ENCODE measurements around the gene NCK1.
"Not testable (repeated sequence)": the region's sequence is repeated elsewhere in the genome, so short reads cannot be mapped to it uniquely, and the experiment has no call there.

Gene NCK1

DNA sequence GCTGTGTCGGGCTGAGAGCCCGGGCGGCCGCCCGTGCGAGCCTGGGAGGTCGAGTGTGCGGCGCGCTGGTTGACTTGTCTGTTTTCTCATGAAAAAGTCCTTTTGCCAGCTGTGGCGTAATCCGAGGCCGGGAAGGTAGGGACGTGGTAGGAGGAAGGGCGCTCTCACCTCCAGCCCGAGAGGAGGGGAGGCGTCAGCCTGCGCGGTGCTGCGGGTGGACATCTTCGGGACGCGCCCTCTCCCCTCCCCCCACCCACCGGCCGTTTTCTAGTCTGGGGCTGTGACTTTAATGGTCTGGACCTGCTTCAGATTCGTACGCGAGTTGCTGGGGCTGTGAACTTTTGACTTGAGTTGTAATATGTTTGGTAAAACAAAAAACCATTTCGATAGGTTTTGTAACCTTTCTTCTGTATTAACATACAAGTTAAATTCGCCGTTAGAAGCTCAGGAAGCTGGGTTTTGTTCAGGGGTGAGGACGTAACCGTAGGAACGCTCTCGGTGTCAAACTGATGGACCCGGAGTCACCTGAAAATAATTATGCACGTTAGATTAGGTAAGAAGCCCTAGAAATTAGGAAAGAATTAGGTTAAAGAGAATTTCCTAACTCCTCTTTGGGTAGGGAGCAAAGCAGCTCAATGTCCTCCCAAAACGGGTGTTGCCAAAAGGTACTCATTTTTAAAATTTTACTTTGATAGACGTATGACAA is 762 bp downstream of the NCK1 start:
- TF ChIP-seq BACH2 (CRISPR knock-in tag; IDR thresholded peaks at IDR 0.05; ENCODE audit: borderline replicate concordance), result no peak
- TF ChIP-seq ZC3H10 (CRISPR knock-in tag; IDR thresholded peaks at IDR 0.05), result no peak
- TF ChIP-seq RARB (CRISPR knock-in tag; IDR thresholded peaks at IDR 0.05), result no peak
- TF ChIP-seq TOX (CRISPR knock-in tag; IDR thresholded peaks at IDR 0.05; ENCODE audit: borderline replicate concordance), result no peak
- TF ChIP-seq ARNTL (CRISPR knock-in tag; IDR thresholded peaks at IDR 0.05; ENCODE audit: borderline replicate concordance, low read depth), result no peak
- TF ChIP-seq ESRRG (CRISPR knock-in tag; IDR thresholded peaks at IDR 0.05), result no peak
- no peak for TF ChIP-seq GLIS3 (CRISPR knock-in tag; IDR thresholded peaks at IDR 0.05)
- no peak for TF ChIP-seq CSDC2 (CRISPR knock-in tag; IDR thresholded peaks at IDR 0.05)
- TF ChIP-seq OSR1 (CRISPR knock-in tag; IDR thresholded peaks at IDR 0.05), result no peak

DNA sequence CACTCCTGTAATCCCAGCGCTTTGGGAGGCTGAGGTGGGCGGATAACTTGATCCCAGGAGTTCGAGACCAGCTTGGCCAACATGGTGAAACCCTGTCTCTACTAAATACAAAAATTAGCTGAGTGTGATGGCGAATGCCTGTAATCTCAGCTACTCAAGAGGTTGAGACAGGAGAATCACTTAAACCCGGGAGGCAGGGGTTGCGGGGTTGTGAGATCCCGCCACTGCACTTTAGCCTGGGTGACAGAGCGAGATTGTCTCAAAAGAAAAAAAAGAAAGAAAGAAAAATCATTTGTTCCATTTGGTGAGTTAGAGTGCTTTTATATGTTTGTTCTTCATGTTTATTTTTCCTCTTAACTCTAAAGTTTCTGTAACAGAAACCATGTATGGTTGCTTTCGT is 7.3 kb downstream of the NCK1 start:
- no peak for ATAC-seq
- TF ChIP-seq BACH2 (CRISPR knock-in tag; IDR thresholded peaks at IDR 0.05; ENCODE audit: borderline replicate concordance), result no peak
- TF ChIP-seq SNAI2 (CRISPR knock-in tag; IDR thresholded peaks at IDR 0.05), result no peak
- TF ChIP-seq, protein P1, sequence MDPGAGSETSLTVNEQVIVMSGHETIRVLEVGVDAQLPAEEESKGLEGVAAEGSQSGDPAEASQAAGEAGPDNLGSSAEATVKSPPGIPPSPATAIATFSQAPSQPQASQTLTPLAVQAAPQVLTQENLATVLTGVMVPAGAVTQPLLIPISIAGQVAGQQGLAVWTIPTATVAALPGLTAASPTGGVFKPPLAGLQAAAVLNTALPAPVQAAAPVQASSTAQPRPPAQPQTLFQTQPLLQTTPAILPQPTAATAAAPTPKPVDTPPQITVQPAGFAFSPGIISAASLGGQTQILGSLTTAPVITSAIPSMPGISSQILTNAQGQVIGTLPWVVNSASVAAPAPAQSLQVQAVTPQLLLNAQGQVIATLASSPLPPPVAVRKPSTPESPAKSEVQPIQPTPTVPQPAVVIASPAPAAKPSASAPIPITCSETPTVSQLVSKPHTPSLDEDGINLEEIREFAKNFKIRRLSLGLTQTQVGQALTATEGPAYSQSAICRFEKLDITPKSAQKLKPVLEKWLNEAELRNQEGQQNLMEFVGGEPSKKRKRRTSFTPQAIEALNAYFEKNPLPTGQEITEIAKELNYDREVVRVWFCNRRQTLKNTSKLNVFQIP (CRISPR knock-in tag; IDR thresholded peaks at IDR 0.05; ENCODE audit: borderline replicate concordance, low read depth), result no peak
- TF ChIP-seq, protein P2, sequence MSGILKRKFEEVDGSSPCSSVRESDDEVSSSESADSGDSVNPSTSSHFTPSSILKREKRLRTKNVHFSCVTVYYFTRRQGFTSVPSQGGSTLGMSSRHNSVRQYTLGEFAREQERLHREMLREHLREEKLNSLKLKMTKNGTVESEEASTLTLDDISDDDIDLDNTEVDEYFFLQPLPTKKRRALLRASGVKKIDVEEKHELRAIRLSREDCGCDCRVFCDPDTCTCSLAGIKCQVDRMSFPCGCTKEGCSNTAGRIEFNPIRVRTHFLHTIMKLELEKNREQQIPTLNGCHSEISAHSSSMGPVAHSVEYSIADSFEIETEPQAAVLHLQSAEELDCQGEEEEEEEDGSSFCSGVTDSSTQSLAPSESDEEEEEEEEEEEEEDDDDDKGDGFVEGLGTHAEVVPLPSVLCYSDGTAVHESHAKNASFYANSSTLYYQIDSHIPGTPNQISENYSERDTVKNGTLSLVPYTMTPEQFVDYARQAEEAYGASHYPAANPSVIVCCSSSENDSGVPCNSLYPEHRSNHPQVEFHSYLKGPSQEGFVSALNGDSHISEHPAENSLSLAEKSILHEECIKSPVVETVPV (CRISPR knock-in tag; IDR thresholded peaks at IDR 0.05), result no peak
- TF ChIP-seq ISL1 (CRISPR knock-in tag; IDR thresholded peaks at IDR 0.05), result no peak
- no peak for TF ChIP-seq TOX (CRISPR knock-in tag; IDR thresholded peaks at IDR 0.05; ENCODE audit: borderline replicate concordance)
- no peak for TF ChIP-seq ZNF8 (CRISPR knock-in tag; IDR thresholded peaks at IDR 0.05)
- TF ChIP-seq TCF4 (CRISPR knock-in tag; IDR thresholded peaks at IDR 0.05; ENCODE audit: borderline replicate concordance), result no peak
- no peak for TF ChIP-seq OSR1 (CRISPR knock-in tag; IDR thresholded peaks at IDR 0.05)
- no peak for TF ChIP-seq ESRRG (CRISPR knock-in tag; IDR thresholded peaks at IDR 0.05)
- no peak for TF ChIP-seq ZFP3 (CRISPR knock-in tag; IDR thresholded peaks at IDR 0.05)
- TF ChIP-seq, protein P3, sequence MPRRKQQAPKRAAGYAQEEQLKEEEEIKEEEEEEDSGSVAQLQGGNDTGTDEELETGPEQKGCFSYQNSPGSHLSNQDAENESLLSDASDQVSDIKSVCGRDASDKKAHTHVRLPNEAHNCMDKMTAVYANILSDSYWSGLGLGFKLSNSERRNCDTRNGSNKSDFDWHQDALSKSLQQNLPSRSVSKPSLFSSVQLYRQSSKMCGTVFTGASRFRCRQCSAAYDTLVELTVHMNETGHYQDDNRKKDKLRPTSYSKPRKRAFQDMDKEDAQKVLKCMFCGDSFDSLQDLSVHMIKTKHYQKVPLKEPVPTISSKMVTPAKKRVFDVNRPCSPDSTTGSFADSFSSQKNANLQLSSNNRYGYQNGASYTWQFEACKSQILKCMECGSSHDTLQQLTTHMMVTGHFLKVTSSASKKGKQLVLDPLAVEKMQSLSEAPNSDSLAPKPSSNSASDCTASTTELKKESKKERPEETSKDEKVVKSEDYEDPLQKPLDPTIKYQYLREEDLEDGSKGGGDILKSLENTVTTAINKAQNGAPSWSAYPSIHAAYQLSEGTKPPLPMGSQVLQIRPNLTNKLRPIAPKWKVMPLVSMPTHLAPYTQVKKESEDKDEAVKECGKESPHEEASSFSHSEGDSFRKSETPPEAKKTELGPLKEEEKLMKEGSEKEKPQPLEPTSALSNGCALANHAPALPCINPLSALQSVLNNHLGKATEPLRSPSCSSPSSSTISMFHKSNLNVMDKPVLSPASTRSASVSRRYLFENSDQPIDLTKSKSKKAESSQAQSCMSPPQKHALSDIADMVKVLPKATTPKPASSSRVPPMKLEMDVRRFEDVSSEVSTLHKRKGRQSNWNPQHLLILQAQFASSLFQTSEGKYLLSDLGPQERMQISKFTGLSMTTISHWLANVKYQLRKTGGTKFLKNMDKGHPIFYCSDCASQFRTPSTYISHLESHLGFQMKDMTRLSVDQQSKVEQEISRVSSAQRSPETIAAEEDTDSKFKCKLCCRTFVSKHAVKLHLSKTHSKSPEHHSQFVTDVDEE (CRISPR knock-in tag; IDR thresholded peaks at IDR 0.05), result no peak

More for the DNA sequence above, 762 bp downstream of the NCK1 start:
- peak; percentile 48 for ATAC-seq

DNA sequence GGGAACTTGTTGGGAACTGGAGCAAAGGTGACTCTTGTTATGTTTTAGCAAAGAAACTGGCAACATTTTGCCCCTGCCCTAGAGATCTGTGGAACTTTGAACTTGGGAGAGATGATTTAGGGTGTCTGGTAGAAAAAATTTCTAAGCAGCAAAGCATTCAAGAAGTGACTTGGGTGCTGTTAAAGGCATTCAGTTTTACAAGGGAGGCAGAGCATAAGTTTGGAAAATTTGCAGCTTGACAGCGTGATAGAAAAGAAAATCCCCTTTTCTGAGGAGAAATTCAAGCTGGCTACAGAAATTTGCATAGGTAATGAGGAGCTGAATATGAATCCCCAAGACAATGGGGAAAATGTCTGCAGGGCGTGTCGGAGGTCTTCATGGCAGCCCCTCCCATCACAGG is 10.2 kb downstream of the NCK1 start:
- ATAC-seq, result not testable (repeated sequence)

DNA sequence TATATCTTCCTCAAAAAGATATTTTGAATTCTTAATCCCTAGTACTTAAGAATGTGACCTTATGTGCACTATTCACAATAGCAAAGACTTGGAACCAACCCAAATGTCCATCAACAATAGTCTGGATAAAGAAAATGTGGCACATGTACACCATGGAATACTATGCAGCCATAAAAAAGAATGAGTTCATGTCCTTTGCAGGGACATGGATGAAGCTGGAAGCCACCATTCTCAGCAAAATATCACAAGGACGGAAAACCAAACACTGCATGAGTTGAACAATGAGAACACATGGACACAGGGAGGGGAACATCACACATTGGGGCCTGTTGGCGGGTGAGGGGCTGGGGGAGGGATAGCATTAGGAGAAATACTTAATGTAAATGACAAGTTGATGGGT is 17.5 kb downstream of the NCK1 start:
- not testable (repeated sequence) for ATAC-seq

DNA sequence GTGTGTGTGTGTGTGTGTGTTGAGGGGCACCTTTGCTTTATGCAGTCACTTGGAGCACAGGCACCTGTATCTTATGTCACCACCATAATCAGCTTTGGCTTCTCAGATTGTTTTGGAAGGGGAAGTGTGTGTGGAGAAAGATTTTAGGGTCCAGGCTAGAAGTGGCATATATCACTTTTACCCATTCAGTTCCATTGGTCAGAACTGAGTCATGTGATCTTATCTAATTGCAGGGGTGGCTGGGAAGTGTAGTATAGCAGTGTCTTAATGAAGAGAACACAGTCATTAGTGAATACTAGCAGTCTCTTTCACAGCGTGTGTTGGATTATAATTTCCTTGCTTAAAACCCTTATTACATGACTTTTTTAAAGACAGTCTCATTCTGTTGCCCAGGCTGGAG is 20.6 kb downstream of the NCK1 start:
- TF ChIP-seq SNAI2 (CRISPR knock-in tag; IDR thresholded peaks at IDR 0.05) (no peak), ARNTL (CRISPR knock-in tag; IDR thresholded peaks at IDR 0.05; ENCODE audit: borderline replicate concordance, low read depth) (no peak), ESRRG (CRISPR knock-in tag; IDR thresholded peaks at IDR 0.05) (no peak), ZNF8 (CRISPR knock-in tag; IDR thresholded peaks at IDR 0.05) (no peak), BACH2 (CRISPR knock-in tag; IDR thresholded peaks at IDR 0.05; ENCODE audit: borderline replicate concordance) (no peak)
- TF ChIP-seq, protein P2 (CRISPR knock-in tag; IDR thresholded peaks at IDR 0.05), result no peak
- ATAC-seq, result peak; percentile 55; the same call in 2 of the 3 replicates
